NB4 (cell line): ENCODE data around the gene IFT25.

Experiments
- CTCF ChIP-seq: IDR thresholded peaks from one replicate; pipeline ENCODE4 v1.5.1; 2012; ENCODE audit warnings: low read depth, low read length
- MAX ChIP-seq: IDR thresholded peaks from 2 replicates; pipeline ENCODE4 v1.6.1; 2011; ENCODE audit warnings: low read depth, low read length
- MYC ChIP-seq: IDR thresholded peaks from 2 replicates; pipeline ENCODE4 v1.6.1; 2011; ENCODE audit warnings: low read depth, low read length
- POLR2A ChIP-seq: IDR thresholded peaks from 2 replicates; pipeline ENCODE4 v1.6.1; 2011; ENCODE audit warnings: mild to moderate bottlenecking; ENCODE audit not compliant: insufficient read length; ENCODE audit errors: extremely low read depth

- TF ChIP-seq CTCF (no peak), POLR2A (no peak), MYC (no peak), MAX (no peak)
Observed at GRCh38 chr1:53963460-53963859, 18.0 kb upstream of the IFT25 start.
